Skeletal muscle satellite cell (primary cell): Measurements from ENCODE around the gene ME3.

Source experiments
- H3K27me3 ChIP-seq: 2 replicates; pipeline ENCODE4 v1.7.0; 2013; ENCODE audit warnings: low read length; ENCODE audit not compliant: control insufficient read depth, insufficient read depth
- H3K36me3 ChIP-seq: 2 replicates; pipeline ENCODE4 v1.7.0; 2013; ENCODE audit warnings: mild to moderate bottlenecking, control low read depth, low read length; ENCODE audit not compliant: insufficient read depth
- H3K4me1 ChIP-seq: 2 replicates; pipeline ENCODE4 v1.7.0; 2013; ENCODE audit warnings: low read length; ENCODE audit not compliant: control insufficient read depth, insufficient read depth
- H3K4me2 ChIP-seq: 2 replicates; pipeline ENCODE4 v1.7.0; 2013; ENCODE audit warnings: mild to moderate bottlenecking, low read length
- H3K4me3 ChIP-seq: 2 replicates; pipeline ENCODE4 v1.7.0; 2013; ENCODE audit warnings: low read length
- H3K9ac ChIP-seq: 2 replicates; pipeline ENCODE4 v1.7.0; 2013; ENCODE audit warnings: mild to moderate bottlenecking, low read depth, low read length, moderate library complexity
- H3K9me3 ChIP-seq: replicated peaks from 2 replicates; pipeline ENCODE4 v1.7.0; 2013; ENCODE audit warnings: mild to moderate bottlenecking, control low read depth, low read length

ME3 gene

DNA sequence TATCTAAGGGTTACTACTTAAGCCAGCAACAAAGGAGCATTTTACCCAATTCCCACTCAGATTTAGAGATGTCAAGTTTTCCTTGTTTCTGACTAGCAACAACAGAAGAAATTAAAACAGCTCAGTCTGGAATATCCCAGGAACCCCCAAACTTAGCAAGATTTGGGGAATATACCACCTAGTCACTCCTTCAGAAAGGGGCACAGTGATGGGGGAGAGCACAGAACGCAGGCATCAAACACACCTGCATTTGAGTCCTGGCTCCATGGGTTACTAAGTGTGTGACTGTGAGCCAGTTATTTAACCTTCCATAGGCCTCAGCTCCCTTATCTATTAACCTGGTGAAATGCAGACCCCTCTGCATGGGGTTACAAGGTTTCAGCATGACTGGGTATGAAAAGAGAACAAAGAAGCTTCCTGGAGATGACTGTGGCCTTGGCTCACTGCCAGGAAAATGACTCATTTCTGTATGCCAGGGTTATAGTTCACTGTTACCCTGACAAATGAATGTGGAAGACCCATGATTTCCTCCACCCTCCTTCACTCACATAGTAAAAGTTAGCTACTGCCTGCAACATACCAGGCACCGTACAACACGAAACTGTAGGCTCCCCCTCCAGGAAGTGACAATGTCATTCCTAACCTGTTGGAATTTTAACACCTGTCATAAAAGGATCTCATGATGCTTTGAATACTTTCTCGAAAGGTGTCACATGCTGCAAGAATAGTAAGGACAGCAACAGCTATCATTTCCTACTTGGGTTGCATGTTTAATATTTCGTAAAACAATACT lies 79.6 kb downstream of the ME3 start:
- Histone ChIP-seq H3K4me3 (no peak overlapping the region), H3K36me3 (no peaks in the 10 kb centered on the region), H3K9me3 (no peaks in the 10 kb centered on the region), H3K9ac (peak overlapping the region; percentile 9), H3K27me3 (no peaks in the 10 kb centered on the region), H3K4me1 (peaks cover 37% of the 10 kb centered on the region), H3K4me2 (peak overlapping the region; percentile 41)

DNA sequence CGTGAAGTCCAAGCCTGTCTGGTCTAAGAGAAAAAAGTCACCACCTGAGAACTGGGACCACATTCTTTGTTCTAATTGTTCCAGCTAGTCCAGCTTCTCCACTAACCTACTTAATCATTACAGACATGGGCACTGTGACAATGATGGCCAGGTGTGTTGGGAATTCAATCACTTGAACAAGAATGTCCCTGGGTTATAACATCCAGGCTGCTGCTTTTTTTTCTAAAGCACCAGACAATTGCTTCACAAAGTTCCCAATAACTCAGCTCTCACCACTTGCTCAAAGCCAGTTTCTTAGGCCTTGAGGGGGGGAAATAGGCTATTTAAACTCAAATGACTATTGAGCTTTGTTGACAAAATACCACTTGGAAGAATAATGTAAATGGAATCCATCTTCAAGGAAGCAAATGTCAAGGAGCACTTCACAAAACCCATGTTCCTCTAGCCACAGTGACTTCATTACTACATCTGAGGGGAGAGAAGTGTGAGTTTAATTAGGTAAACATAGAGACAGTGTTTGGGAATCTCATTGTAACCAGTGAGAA lies 80.3 kb downstream of the ME3 start:
- H3K4me2 ChIP-seq: no peak overlapping the region
- no peaks in the 10 kb centered on the region for H3K36me3 ChIP-seq
- no peaks in the 10 kb centered on the region for H3K27me3 ChIP-seq
- H3K4me3 ChIP-seq: no peak overlapping the region
- peaks cover 37% of the 10 kb centered on the region for H3K4me1 ChIP-seq
- H3K9me3 ChIP-seq: no peaks in the 10 kb centered on the region
- H3K9ac ChIP-seq: no peak overlapping the region

DNA sequence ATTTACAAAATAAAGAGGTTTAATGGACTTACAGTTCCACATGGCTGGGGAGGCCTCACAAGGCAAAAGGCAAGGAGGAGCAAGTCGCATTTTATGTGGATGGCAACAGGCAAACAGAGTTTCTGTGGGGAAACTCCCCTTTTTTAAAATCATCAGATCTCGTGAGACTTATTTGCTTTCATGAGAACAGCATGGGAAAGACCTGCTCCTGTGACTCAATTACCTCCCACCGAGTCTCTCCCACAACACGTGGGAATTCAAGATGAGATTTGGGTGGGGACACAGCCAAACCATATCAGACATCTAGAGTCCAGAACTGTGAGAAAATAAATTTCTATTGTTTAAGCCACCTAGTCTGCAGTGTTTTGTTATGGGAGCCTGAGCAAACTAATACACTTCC lies 80.8 kb downstream of the ME3 start:
- no peaks in the 10 kb centered on the region for H3K27me3 ChIP-seq
- no peaks in the 10 kb centered on the region for H3K36me3 ChIP-seq
- no peak overlapping the region for H3K4me3 ChIP-seq
- peaks cover 37% of the 10 kb centered on the region for H3K4me1 ChIP-seq
- H3K9ac ChIP-seq: no peak overlapping the region
- no peaks in the 10 kb centered on the region for H3K9me3 ChIP-seq
- no peak overlapping the region for H3K4me2 ChIP-seq

DNA sequence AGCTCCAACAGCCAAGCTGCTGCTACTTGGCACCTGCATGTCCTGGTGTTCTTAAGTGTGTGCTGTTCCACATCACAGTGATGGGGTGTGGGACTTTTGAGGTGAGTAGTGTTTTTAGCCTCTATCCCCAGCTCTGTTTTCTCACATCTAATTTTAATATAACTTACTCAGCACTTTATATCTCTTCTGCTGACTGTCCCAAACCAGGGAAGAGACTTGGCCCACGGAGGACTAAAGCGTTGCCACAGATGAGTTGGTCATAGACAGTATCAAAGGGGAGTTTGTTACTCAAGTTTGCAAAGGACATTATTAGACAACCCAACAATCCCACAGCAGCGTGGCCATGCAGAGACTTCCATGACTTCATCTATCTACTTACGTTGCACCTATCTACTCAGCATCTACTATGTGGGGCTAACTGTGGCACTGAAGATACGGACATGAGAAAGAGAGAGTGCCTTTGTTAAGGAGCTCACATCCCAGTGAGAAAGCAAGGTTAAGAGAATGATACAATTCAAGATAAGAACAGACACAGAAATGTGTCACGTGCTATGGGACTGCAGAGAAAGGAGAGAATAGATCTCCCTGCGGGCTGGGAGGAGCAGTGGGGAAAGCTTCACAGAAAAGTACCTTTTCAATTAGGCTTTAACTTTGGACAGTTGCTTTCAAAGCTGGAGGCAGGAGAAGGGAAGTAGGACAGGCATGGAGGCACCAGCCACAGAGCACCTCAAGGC lies 82.4 kb downstream of the ME3 start:
- H3K4me1 ChIP-seq: peaks cover 32% of the 10 kb centered on the region
- H3K4me3 ChIP-seq: no peak overlapping the region
- H3K4me2 ChIP-seq: no peak overlapping the region
- H3K36me3 ChIP-seq: no peaks in the 10 kb centered on the region
- H3K27me3 ChIP-seq: no peaks in the 10 kb centered on the region
- no peak overlapping the region for H3K9ac ChIP-seq
- no peaks in the 10 kb centered on the region for H3K9me3 ChIP-seq

DNA sequence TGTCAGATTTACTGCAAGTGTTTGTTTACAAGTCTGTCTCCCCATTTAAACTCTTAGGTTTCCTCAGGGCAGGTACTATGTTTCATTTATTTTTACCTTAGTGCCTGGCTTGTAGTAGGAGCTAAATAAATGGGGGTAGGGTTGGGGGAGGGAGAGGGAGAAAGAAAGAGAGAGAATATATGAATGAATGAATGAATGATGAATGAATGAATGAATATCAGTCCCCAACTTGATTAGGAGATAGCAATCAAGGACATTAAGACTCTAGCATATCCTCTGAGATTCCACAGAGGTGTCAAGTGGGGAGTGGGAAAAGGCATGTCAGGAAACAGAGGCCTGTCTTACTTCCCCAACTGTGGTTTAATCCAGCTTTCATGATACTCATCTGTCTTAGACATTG lies 83.2 kb downstream of the ME3 start:
- Histone ChIP-seq H3K36me3 (no peaks in the 10 kb centered on the region), H3K9me3 (no peaks in the 10 kb centered on the region), H3K4me1 (peaks cover 25% of the 10 kb centered on the region), H3K27me3 (no peaks in the 10 kb centered on the region), H3K4me2 (no peak overlapping the region), H3K4me3 (no peak overlapping the region), H3K9ac (no peak overlapping the region)

DNA sequence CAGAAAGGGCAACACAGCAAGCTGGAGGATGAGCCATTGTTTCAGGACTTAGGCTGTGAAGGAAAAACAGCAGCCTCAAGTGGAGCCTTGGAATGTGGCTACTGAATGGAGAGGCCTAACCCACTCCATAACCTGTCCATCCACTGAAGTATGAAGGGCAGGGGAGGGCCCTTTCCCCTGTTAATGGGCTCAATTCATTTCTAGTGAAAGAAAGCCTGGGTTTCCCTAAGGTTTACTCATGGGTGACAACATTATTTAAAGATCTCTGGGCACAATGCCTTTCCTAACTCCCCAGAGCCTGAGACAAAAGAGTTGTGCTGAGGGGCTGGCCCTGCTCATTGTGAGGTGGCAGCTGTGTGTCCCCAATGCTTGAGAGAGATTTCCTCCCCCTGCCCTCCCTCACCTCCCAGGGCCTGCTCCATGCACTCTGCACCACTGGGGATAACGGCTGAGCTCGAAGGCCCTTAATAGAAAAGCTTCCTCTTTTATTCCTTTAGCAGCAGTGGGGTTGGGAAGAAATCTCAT lies 83.8 kb downstream of the ME3 start:
- peaks cover 19% of the 10 kb centered on the region for H3K4me1 ChIP-seq
- H3K4me3 ChIP-seq: no peak overlapping the region
- no peaks in the 10 kb centered on the region for H3K9me3 ChIP-seq
- H3K27me3 ChIP-seq: no peaks in the 10 kb centered on the region
- no peaks in the 10 kb centered on the region for H3K36me3 ChIP-seq
- H3K9ac ChIP-seq: no peak overlapping the region
- H3K4me2 ChIP-seq: no peak overlapping the region

DNA sequence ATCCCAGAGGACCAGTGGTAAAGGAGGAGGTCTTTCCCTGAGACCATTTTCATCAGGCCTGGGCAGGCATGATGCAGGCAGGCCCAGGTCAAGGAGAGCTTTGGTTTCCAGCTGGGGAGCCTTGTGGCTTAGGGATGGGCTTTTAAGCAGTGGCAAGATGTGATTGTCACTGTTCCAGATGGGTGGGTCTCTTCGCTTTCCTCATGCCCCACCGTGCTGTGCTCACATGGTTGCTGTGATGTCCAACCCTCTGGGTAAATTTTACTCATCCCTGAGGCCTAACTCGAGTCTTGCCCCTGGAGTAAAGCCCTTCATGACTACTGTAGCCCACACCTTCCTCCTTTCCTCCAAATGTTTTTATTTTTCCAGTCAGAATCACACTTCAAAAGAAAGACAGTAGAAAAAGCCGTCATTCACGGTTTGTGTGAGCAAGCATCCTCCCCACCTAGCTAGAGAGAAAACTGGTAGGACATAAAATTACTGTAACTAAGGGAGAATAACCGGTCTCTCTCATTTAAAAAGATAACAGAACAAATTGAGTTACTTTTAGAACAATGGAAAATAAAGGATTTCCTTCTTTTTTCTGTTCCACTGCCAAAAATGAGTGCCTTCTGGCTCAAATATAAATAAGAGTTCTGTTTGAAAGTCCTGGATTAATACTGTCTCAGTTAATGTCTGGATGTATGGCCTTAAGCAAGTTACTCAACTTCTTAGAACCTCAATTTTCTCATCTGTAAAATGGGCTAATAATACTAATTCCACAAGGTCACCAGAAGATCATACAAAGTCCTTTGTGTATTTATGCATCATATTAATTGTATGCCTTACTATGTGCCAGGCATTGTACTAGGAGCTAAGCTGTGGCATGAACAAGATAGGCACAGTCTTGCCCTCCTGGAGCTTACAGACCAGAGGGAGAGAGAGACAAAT lies 84.9 kb downstream of the ME3 start:
- Histone ChIP-seq H3K4me1 (peaks cover 8% of the 10 kb centered on the region), H3K36me3 (no peaks in the 10 kb centered on the region), H3K9ac (no peak overlapping the region)

DNA sequence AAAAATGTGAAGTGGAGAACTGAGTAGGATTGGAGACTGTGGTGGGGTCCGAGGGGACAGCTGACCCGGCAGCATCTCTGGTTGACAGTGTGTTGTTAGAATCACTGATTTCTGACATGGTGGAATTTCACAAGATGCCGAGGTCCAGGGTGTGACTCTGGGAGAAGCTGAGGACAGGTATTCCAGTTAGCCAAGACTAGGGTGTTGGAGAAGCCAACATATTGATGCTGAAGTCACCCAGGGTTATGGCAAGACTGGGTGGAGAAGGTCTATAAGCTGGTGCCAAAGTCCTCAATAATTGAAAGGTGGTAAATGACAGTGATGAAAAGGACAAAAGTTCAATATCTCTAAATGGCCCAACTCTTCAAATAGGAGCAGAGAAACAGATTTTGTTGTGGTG lies 86.1 kb downstream of the ME3 start:
- no peaks in the 10 kb centered on the region for H3K4me1 ChIP-seq
- H3K9me3 ChIP-seq: no peaks in the 10 kb centered on the region
- H3K4me3 ChIP-seq: no peak overlapping the region
- H3K9ac ChIP-seq: no peak overlapping the region
- H3K4me2 ChIP-seq: no peak overlapping the region
- H3K27me3 ChIP-seq: no peaks in the 10 kb centered on the region
- H3K36me3 ChIP-seq: no peaks in the 10 kb centered on the region

More for the DNA sequence above, 84.9 kb downstream of the ME3 start:
- H3K4me3 ChIP-seq: no peak overlapping the region
- no peaks in the 10 kb centered on the region for H3K27me3 ChIP-seq
- H3K9me3 ChIP-seq: no peaks in the 10 kb centered on the region
- H3K4me2 ChIP-seq: no peak overlapping the region

DNA sequence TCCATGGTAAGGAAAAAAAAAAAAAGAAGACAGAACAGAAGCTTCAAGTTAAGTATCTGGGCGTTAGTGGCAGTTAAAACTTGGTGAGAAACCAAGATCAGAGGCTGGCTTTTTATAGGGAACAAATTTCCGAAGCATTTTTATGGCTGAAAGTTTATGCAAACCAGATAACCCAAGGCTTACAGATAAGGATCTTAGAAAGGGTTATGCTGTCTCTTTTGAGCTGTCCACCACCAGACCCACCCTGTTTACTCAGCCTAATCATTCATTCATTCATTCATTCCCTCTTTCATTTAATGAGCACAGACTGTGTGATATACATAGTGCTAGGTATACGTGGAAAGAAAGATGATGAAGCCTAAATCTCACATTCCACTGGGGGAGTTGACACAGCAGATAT lies 89.5 kb downstream of the ME3 start:
- H3K4me1 ChIP-seq: peaks cover 13% of the 10 kb centered on the region
- H3K4me2 ChIP-seq: no peak overlapping the region
- H3K4me3 ChIP-seq: no peak overlapping the region
- H3K36me3 ChIP-seq: no peaks in the 10 kb centered on the region
- no peaks in the 10 kb centered on the region for H3K27me3 ChIP-seq
- H3K9ac ChIP-seq: no peak overlapping the region
- H3K9me3 ChIP-seq: no peaks in the 10 kb centered on the region

DNA sequence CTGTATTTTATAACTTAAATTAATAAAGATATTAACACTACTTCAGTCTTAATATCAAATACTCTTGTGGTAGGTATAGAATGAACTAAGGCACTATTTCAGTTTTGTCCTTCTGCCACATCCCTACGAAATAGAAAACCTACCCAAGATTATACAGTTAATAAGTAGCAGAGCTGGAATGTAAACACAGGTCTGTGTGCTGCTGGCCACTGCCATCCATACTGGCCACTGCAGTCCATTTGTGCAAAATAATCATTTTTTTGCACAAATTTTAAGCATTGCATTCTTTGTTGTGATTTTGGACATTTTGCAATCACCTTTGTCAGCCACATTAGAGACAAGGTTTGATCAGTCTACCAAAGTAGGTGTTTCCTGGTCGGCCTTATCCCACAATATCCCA lies 91.9 kb downstream of the ME3 start:
- no peak overlapping the region for H3K4me2 ChIP-seq
- H3K27me3 ChIP-seq: no peaks in the 10 kb centered on the region
- no peak overlapping the region for H3K4me3 ChIP-seq
- H3K4me1 ChIP-seq: peaks cover 35% of the 10 kb centered on the region
- H3K36me3 ChIP-seq: no peaks in the 10 kb centered on the region
- H3K9me3 ChIP-seq: no peaks in the 10 kb centered on the region
- no peak overlapping the region for H3K9ac ChIP-seq

DNA sequence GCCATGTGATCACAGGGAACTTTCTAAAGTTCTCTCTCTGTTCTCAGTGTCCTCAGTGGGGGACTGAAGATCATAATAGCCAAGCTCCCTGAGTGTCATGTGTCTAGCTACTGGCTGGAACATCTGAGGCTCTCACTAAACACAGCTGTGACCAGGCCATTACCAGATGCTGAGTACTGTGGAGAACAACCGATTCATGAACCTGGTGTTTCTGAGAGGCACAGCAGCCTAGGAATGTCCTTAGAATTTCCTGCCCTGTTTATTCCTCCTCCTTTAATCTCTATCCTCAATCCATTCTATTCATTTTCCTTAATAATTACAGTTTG lies 93.0 kb downstream of the ME3 start:
- no peaks in the 10 kb centered on the region for H3K9me3 ChIP-seq
- no peak overlapping the region for H3K9ac ChIP-seq
- H3K4me2 ChIP-seq: no peak overlapping the region
- no peaks in the 10 kb centered on the region for H3K27me3 ChIP-seq
- H3K4me1 ChIP-seq: peaks cover 40% of the 10 kb centered on the region
- H3K36me3 ChIP-seq: no peaks in the 10 kb centered on the region
- no peak overlapping the region for H3K4me3 ChIP-seq
